Ishikawa (cell line): ENCODE results near the gene TMEM72.

Source experiments
- CEBPB ChIP-seq: IDR thresholded peaks from 2 replicates; pipeline ENCODE4 v1.6.1; 2012
- NFIC ChIP-seq: IDR thresholded peaks from 2 replicates; pipeline ENCODE4 v1.6.1; 2012

- no peak for TF ChIP-seq NFIC
- TF ChIP-seq CEBPB: no peak
Observed at GRCh38 chr10:44933451-44934321, 22.5 kb downstream of the TMEM72 start.
